ENCODE results near the gene GPC6.

Gene GPC6

GRCh38 chr13:93296584-93296983, 70.0 kb downstream of the GPC6 start:
- TF ChIP-seq CTCF (IDR thresholded peaks at IDR 0.05; ENCODE audit: low read depth, low read length, missing control alignments) = no peak
- Histone ChIP-seq H3K36me3 (replicated peaks) (no peaks in the 10 kb centered on the region), H3K27me3 (replicated peaks) (no peaks in the 10 kb centered on the region), H3K4me3 (ENCODE audit: low read depth, low read length) (no peak overlapping the region), H3K27ac (no peak overlapping the region)
- DNase-seq = no peak
- in situ Hi-C loops (cut with HindIII; ENCODE audit: low pct_ligation_motif_present, low sequenced_read_pairs) = no loop called here

- TF ChIP-seq CTCF (IDR thresholded peaks at IDR 0.05; ENCODE audit: low read depth, low read length, missing control alignments) = no peak
- Histone ChIP-seq H3K36me3 (replicated peaks) (no peaks in the 10 kb centered on the region), H3K27ac (no peak overlapping the region), H3K4me3 (ENCODE audit: low read depth, low read length) (no peak overlapping the region), H3K27me3 (replicated peaks) (no peaks in the 10 kb centered on the region)
- DNase-seq = no peak
- in situ Hi-C loops (cut with HindIII; ENCODE audit: low pct_ligation_motif_present, low sequenced_read_pairs) = no loop called here
Observed at GRCh38 chr13:93298713-93299112, 72.1 kb downstream of the GPC6 start.

GRCh38 chr13:93304134-93304533, 77.5 kb downstream of the GPC6 start:
- Histone ChIP-seq H3K4me3 (ENCODE audit: low read depth, low read length) (no peak overlapping the region), H3K27me3 (replicated peaks) (no peaks in the 10 kb centered on the region), H3K27ac (no peak overlapping the region), H3K36me3 (replicated peaks) (no peaks in the 10 kb centered on the region)
- TF ChIP-seq CTCF (IDR thresholded peaks at IDR 0.05; ENCODE audit: low read depth, low read length, missing control alignments) = no peak
- in situ Hi-C loops (cut with HindIII; ENCODE audit: low pct_ligation_motif_present, low sequenced_read_pairs) = no loop called here
- DNase-seq = no peak

- no peak for DNase-seq
- H3K4me3 ChIP-seq (ENCODE audit: low read depth, low read length) = no peak overlapping the region
- peak overlapping the region; percentile 45 for H3K27ac ChIP-seq
- TF ChIP-seq CTCF (IDR thresholded peaks at IDR 0.05; ENCODE audit: low read depth, low read length, missing control alignments) = no peak
- no peaks in the 10 kb centered on the region for H3K36me3 ChIP-seq (replicated peaks)
- H3K27me3 ChIP-seq (replicated peaks) = no peaks in the 10 kb centered on the region
- in situ Hi-C loops (cut with HindIII; ENCODE audit: low pct_ligation_motif_present, low sequenced_read_pairs) = no loop called here
Observed at GRCh38 chr13:93304868-93305613, 78.4 kb downstream of the GPC6 start.

- DNase-seq = no peak
- H3K27ac ChIP-seq = peak overlapping the region; percentile 45
- H3K27me3 ChIP-seq (replicated peaks) = no peaks in the 10 kb centered on the region
- H3K4me3 ChIP-seq (ENCODE audit: low read depth, low read length) = no peak overlapping the region
- H3K36me3 ChIP-seq (replicated peaks) = no peaks in the 10 kb centered on the region
- in situ Hi-C loops (cut with HindIII; ENCODE audit: low pct_ligation_motif_present, low sequenced_read_pairs) = no loop called here
- TF ChIP-seq CTCF (IDR thresholded peaks at IDR 0.05; ENCODE audit: low read depth, low read length, missing control alignments) = no peak
Observed at GRCh38 chr13:93305886-93306285, 79.3 kb downstream of the GPC6 start.

GRCh38 chr13:93307136-93307535, 80.5 kb downstream of the GPC6 start:
- Histone ChIP-seq H3K4me3 (ENCODE audit: low read depth, low read length) (no peak overlapping the region), H3K36me3 (replicated peaks) (no peaks in the 10 kb centered on the region), H3K27ac (peak overlapping the region; percentile 50), H3K27me3 (replicated peaks) (no peaks in the 10 kb centered on the region)
- in situ Hi-C loops (cut with HindIII; ENCODE audit: low pct_ligation_motif_present, low sequenced_read_pairs) = no loop called here
- no peak for TF ChIP-seq CTCF (IDR thresholded peaks at IDR 0.05; ENCODE audit: low read depth, low read length, missing control alignments)
- no peak for DNase-seq

Data from brain microvascular endothelial cell (primary cell).